SK-N-MC (cell line): Measurements from ENCODE around the gene PARD3B.

ENCODE experiments used
- DNase-seq: peaks from one replicate; pipeline ENCODE4 v3.0.0-alpha.2; 2011; ENCODE audit warnings: low read depth, low spot score
- H3K27ac ChIP-seq: fragments of 200-600 bp; sonication (generic); 2 replicates; pipeline ENCODE4 v1.5.1; 2016; ENCODE audit warnings: mixed run types
- H3K36me3 ChIP-seq: fragments of 200-600 bp; sonication (generic); 2 replicates; pipeline ENCODE4 v1.6.1; 2017; ENCODE audit warnings: antibody characterized with exemption, low read length, mixed read lengths; ENCODE audit not compliant: insufficient read depth
- H3K4me3 ChIP-seq: fragments of 200-600 bp; sonication (generic); 2 replicates; pipeline ENCODE4 v1.5.1; 2016
- H3K9ac ChIP-seq: fragments of 200-600 bp; sonication (generic); 2 replicates; pipeline ENCODE4 v1.8.0; 2017; ENCODE audit warnings: mixed run types, mixed read lengths; ENCODE audit not compliant: insufficient read length
- H3K9me3 ChIP-seq: fragments of 200-600 bp; sonication (generic); 2 replicates; pipeline ENCODE4 v1.6.1; 2017; ENCODE audit warnings: low read depth, mild to moderate bottlenecking, antibody characterized with exemption, low read length, moderate library complexity, mixed read lengths
- EZH2 ChIP-seq: fragments of 200-600 bp; sonication (generic); IDR thresholded peaks from one replicate; pipeline ENCODE4 v1.6.1; 2017; ENCODE audit warnings: antibody characterized with exemption
- FOXP2 ChIP-seq: optimal IDR thresholded peaks from 2 replicates; pipeline ENCODE3; 2011; ENCODE audit warnings: mild to moderate bottlenecking, moderate library complexity; ENCODE audit not compliant: insufficient read depth; ENCODE audit errors: extremely low read length, control extremely low read depth
- POLR2AphosphoS5 ChIP-seq: IDR thresholded peaks from 2 replicates; pipeline ENCODE4 v1.6.1; 2012; ENCODE audit warnings: mild to moderate bottlenecking, low read depth, low read length, borderline replicate concordance

Gene PARD3B

GRCh38 chr2:205323929-205324328 lies 778.7 kb downstream of the PARD3B start:
- Histone ChIP-seq H3K9me3 (no peaks in the 10 kb centered on the region), H3K9ac (no peak overlapping the region), H3K4me3 (no peak overlapping the region), H3K27ac (no peak overlapping the region), H3K36me3 (no peaks in the 10 kb centered on the region)
- no peak for TF ChIP-seq POLR2AphosphoS5
- TF ChIP-seq EZH2 = no peak
- TF ChIP-seq FOXP2 = no peak
- DNase-seq = no peak

- Histone ChIP-seq H3K9me3 (no peaks in the 10 kb centered on the region), H3K4me3 (no peak overlapping the region), H3K36me3 (no peaks in the 10 kb centered on the region), H3K9ac (no peak overlapping the region), H3K27ac (no peak overlapping the region)
- DNase-seq = no peak
- TF ChIP-seq FOXP2 (no peak), EZH2 (no peak), POLR2AphosphoS5 (no peak)
These were observed 779.1 kb downstream of the PARD3B start for GRCh38 chr2:205324355-205324754.

GRCh38 chr2:205333351-205333750 lies 788.1 kb downstream of the PARD3B start:
- no peak for DNase-seq
- Histone ChIP-seq H3K9me3 (no peaks in the 10 kb centered on the region), H3K9ac (no peak overlapping the region), H3K27ac (no peak overlapping the region), H3K4me3 (no peak overlapping the region), H3K36me3 (no peaks in the 10 kb centered on the region)
- no peak for TF ChIP-seq FOXP2
- TF ChIP-seq POLR2AphosphoS5 = no peak
- no peak for TF ChIP-seq EZH2

DNA sequence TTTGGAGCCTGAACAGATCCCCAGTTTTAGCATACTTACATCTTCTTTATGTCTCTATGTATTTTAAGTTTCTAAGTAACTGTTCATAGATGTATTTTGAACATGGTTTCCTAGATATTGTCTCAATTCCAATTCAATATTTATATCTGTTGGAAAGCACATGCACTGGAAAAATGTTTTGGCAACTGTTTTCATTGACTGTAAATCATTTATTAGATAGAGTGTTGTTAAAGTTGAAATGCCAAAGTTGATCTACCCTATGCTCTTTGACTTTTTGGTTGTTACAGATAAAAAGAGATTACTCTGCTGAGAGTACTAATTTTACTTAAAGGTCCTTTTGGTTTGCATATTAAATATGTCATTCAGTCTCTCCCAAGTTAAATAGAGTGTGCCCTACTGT lies 792.0 kb downstream of the PARD3B start:
- H3K36me3 ChIP-seq = no peaks in the 10 kb centered on the region
- no peak overlapping the region for H3K4me3 ChIP-seq
- H3K9ac ChIP-seq = no peak overlapping the region
- TF ChIP-seq POLR2AphosphoS5 (no peak), FOXP2 (no peak), EZH2 (no peak)
- DNase-seq = no peak
- H3K27ac ChIP-seq = no peak overlapping the region
- no peaks in the 10 kb centered on the region for H3K9me3 ChIP-seq

DNA sequence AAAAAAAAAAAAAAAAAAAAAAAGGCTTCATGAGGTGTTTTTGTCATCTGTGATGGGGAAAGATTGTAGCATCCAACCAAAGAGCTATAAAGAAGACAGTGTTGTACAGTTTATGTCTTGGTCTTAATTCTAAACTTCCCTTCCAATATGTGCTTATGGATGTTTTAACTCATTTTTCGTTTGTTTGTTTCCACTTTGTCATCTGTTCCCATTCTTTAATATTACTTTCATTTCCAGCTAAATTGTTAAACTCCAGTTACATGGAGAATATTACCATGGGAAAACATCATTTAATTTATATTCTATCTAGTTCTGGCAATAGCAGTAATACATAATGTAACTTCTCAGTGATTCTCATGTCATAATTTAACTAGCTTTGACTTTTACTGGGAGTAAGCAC lies 792.9 kb downstream of the PARD3B start:
- H3K9ac ChIP-seq = no peak overlapping the region
- no peaks in the 10 kb centered on the region for H3K9me3 ChIP-seq
- H3K36me3 ChIP-seq = no peaks in the 10 kb centered on the region
- no peak overlapping the region for H3K27ac ChIP-seq
- DNase-seq = no peak
- TF ChIP-seq EZH2 (no peak), FOXP2 (no peak), POLR2AphosphoS5 (no peak)
- no peak overlapping the region for H3K4me3 ChIP-seq

DNA sequence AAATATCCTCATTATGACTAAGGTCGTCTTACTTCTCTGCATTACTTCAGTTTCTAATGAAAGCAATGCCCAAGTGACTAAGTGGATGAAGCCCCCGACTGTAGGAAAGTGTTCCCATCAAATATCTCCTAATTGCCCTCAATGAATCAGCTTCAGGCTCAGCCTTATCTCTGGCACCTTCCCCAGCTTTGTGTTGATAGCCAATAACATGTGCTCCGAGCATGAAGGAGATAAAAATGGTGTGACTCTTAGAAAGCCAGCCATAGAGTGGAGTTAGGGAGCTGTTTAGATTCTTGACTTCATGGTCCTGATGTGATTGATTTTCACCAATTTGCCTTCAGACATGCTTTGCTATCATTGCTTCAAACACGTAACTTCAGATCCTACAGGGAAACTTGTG lies 797.8 kb downstream of the PARD3B start:
- no peak overlapping the region for H3K9ac ChIP-seq
- no peak overlapping the region for H3K4me3 ChIP-seq
- DNase-seq = no peak
- no peaks in the 10 kb centered on the region for H3K36me3 ChIP-seq
- no peak overlapping the region for H3K27ac ChIP-seq
- TF ChIP-seq POLR2AphosphoS5 (no peak), FOXP2 (no peak), EZH2 (no peak)
- H3K9me3 ChIP-seq = no peaks in the 10 kb centered on the region

GRCh38 chr2:205346649-205347048 lies 801.4 kb downstream of the PARD3B start:
- Histone ChIP-seq H3K9me3 (no peaks in the 10 kb centered on the region), H3K4me3 (no peak overlapping the region), H3K27ac (no peak overlapping the region), H3K36me3 (no peaks in the 10 kb centered on the region), H3K9ac (no peak overlapping the region)
- DNase-seq = no peak
- TF ChIP-seq EZH2 = no peak
- TF ChIP-seq POLR2AphosphoS5 = no peak
- TF ChIP-seq FOXP2 = no peak

DNA sequence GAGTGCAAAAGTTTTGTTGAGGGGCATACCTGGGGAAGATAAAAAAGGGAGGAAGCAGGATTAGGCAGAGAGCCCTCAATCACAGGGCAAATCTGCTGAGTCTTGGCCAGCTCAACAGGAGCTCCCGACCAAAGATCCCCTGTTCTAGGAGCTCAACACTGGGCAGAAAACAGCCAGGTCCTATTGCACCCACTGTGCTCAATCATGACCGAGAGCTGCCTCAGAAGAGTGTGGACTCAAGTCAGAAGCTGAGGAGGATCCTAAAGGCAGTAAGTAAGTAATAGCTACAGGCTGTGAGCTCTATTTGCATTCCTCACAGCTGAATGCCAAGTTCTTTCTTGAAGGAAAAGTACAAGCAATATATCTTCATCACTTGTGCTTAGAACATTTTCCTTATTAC lies 802.6 kb downstream of the PARD3B start:
- no peak for TF ChIP-seq FOXP2
- no peak for TF ChIP-seq POLR2AphosphoS5
- TF ChIP-seq EZH2 = no peak
- H3K9ac ChIP-seq = no peak overlapping the region
- DNase-seq = no peak

GRCh38 chr2:205352094-205352493 lies 806.8 kb downstream of the PARD3B start:
- H3K9ac ChIP-seq = no peak overlapping the region
- H3K4me3 ChIP-seq = no peak overlapping the region
- no peak for DNase-seq
- TF ChIP-seq EZH2 = no peak
- no peak overlapping the region for H3K27ac ChIP-seq
- no peaks in the 10 kb centered on the region for H3K9me3 ChIP-seq
- H3K36me3 ChIP-seq = no peaks in the 10 kb centered on the region

More for the DNA sequence above, 802.6 kb downstream of the PARD3B start:
- H3K9me3 ChIP-seq = no peaks in the 10 kb centered on the region
- no peak overlapping the region for H3K4me3 ChIP-seq
- no peak overlapping the region for H3K27ac ChIP-seq
- H3K36me3 ChIP-seq = no peaks in the 10 kb centered on the region
